GM19035 (cell line): ENCODE data around the gene MCOLN1.

Source experiments
- ATAC-seq: cut with Tn5 transposase; IDR thresholded peaks from one replicate; pipeline ENCODE4 v1.9.1; 2021; ENCODE audit not compliant: unreplicated experiment

Gene MCOLN1

GRCh38 chr19:7502552-7502951 is 19.9 kb upstream of the MCOLN1 start:
- ATAC-seq, result no peak

GRCh38 chr19:7504684-7505083 is 17.7 kb upstream of the MCOLN1 start:
- ATAC-seq, result no peak

GRCh38 chr19:7505288-7505681 is 17.1 kb upstream of the MCOLN1 start:
- no peak for ATAC-seq

GRCh38 chr19:7505682-7506384 is 16.6 kb upstream of the MCOLN1 start:
- no peak for ATAC-seq

GRCh38 chr19:7506385-7507328 is 15.8 kb upstream of the MCOLN1 start:
- no peak for ATAC-seq

GRCh38 chr19:7507884-7508283 is 14.5 kb upstream of the MCOLN1 start:
- ATAC-seq, result no peak

- ATAC-seq, result no peak
Observed at GRCh38 chr19:7509625-7510024, 12.8 kb upstream of the MCOLN1 start.

GRCh38 chr19:7512400-7512851 is 10.0 kb upstream of the MCOLN1 start:
- ATAC-seq, result no peak

GRCh38 chr19:7513809-7514642 is 8.4 kb upstream of the MCOLN1 start:
- no peak for ATAC-seq

GRCh38 chr19:7515110-7515644 is 7.2 kb upstream of the MCOLN1 start:
- ATAC-seq, result no peak

- ATAC-seq, result no peak
Observed at GRCh38 chr19:7515645-7516151, 6.7 kb upstream of the MCOLN1 start, which contains the start of gene ZNF358. TSS of gene ZNF358 (plus strand) at chr19:7516103. CDS start at chr19:7519243, 3,140 bp downstream.

GRCh38 chr19:7516333-7516732 is 6.1 kb upstream of the MCOLN1 start:
- ATAC-seq, result no peak

- no peak for ATAC-seq
Observed at GRCh38 chr19:7516878-7517277, 5.5 kb upstream of the MCOLN1 start.

- no peak for ATAC-seq
Observed at GRCh38 chr19:7519361-7520130, 2.9 kb upstream of the MCOLN1 start.

GRCh38 chr19:7520131-7521051 is 2.0 kb upstream of the MCOLN1 start:
- ATAC-seq, result no peak

GRCh38 chr19:7521551-7522071 is 813 bp upstream of the MCOLN1 start:
- ATAC-seq, result no peak

GRCh38 chr19:7522923-7523667 is 671 bp downstream of the MCOLN1 start:
- peak; percentile 5 for ATAC-seq

- ATAC-seq, result no peak
Observed at GRCh38 chr19:7524523-7524922, 2.1 kb downstream of the MCOLN1 start.
